Fibroblast of skin of right biceps (primary cell): ENCODE measurements around the gene DCUN1D4.
"Not testable (repeated sequence)": the region's sequence is repeated elsewhere in the genome, so short reads cannot be mapped to it uniquely, and the experiment has no call there.

ENCODE experiments used
- DNase-seq: peaks from one replicate; pipeline ENCODE4 v3.0.0-alpha.2; 2013

The DCUN1D4 gene

DNA sequence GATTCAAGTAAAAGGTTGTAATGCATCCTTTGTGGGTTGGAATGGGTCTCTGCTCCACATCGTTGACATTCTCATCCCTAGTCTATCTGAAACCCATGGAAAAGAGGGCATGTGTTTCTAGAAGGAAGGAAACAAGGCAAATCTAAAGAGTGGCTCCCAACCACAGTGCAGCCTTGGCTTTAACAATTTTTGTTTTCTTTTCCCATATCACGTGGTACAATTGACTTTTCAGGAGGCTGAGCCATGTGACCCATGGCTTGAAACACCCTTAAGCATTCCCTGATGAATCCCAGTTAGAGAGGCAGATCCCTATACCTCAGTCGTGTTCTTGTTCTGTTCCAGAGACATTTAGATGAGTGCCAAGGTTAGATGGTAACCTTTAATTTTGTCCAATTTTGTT lies 12.8 kb downstream of the DCUN1D4 start:
- no peak for DNase-seq

DNA sequence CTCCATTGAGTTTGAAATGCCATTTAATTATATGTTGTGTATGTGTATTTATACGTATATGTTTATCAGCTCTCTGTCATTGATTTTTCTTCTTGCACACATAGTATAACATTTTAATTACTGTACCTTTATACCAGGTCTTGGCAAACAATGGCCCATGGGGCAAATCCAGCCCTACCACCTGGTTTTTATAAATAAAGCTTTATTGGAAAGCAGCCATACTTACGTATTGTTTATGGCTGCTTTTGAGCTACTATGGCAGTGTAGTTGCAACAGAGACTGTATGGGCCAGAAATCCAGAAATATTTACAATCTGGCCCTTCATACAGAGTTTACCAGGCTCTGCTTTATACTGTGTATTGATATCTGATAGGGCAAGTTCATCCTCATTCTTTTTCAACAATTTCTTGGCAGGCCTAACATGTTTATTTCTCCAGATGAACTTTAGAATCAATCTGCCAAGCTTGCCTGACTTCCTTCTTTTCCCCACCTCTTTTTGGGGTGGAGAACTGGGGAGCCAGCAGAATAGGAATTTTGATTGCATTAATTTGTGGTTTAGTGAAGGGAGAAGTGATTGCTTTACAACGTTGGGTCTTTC lies 15.8 kb downstream of the DCUN1D4 start:
- no peak for DNase-seq

DNA sequence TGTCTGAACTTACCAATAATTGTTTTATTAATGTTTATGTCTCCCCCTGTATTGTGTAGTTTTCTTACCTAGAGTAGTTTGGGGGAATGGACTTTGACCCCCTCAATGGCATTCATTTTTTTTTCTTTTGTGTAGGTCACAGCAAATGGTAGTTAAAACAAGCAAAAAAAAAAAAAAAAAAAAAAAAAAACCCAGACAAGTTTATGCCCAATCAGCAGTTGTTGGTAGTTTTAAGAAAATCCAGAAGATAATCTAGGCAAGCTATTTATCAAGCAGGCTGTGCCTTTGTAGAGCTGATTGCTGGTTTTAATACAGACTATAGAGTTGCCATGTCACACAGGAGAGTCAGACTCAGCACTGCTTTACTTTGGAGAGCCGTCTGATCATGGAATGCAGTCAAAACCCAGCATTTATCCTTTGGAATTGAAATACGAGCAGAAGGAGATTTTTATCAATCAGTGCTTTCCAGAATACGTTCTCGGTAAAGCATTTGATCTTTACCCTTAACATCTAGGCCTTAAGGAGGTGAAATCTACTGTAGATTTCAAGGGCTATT lies 16.6 kb downstream of the DCUN1D4 start:
- DNase-seq, result no peak

DNA sequence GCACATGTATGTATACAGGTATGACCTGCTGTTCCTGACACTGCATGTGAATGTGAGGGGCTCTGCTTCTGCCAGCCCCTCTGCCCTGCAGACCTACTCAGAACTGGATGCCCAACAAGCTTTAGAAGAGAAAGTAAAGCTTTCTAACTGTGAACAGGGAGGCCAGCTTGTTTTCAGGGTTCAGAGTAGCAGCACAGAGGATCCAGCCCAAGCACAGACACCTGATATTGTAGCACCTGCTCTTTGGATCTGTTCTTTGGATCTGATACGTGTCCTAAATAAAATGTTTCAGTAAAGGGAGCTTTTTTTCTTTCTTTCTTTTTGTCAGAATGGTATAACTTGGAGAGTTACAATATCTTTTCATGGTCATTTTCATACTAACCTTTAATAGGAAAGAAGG lies 19.2 kb downstream of the DCUN1D4 start:
- no peak for DNase-seq

DNA sequence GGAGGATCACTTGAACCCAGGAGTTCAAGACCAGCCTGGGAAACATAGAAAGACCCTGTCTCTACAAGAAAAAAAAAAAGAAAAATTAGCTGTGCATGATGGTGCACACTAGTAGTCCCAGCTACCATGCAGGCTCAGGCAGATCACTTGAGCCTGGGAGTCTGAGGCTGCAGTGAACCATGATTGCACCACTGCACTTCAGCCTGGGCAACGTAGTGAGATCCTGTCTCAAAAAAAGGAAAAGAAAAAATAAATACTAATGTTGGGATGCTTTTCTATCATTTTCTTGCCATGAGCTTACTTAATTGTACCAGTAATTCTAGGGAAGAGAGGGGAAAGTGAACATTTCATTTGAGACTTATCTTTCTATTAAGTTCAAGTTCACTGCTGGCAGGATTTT lies 19.8 kb downstream of the DCUN1D4 start:
- DNase-seq, result no peak

DNA sequence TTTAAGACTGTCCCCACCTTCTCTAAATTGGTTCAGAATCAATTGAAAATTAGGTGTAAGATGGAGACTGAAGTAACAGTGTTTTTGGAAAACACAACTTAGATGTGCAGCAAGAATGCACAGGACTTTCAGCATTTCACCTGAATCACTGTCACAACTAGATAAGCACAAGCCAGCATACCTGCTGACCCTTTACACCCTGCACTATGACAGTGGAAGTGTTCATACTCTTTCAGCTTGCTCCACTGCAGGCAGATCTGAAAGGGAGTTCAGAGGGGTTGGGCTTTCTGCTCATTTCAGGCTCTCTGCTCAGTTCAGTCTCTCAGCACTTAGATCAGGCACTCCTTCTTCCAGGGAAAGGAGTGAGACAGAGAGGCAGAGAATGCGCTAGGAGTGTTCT lies 22.8 kb downstream of the DCUN1D4 start:
- DNase-seq, result no peak

DNA sequence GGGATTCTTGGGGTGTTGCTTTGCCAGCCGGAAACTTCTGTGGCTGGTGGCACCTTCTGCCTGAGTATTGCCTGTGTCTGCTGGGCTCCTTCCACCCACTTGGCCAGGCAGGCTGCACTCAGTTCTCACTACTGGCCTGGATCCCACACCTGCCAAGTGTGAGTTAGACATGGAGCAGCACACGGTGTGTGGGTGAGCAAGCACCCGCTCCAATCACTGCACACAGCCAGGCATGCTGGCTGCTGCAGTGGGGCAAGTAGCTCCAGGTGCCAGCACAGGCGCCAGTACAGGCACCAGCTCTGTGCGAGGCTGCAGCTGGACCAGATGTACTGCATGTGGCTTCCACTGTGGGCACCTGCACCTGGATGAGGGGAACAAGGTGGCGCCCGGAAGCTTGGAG lies 23.9 kb downstream of the DCUN1D4 start:
- DNase-seq, result no peak

DNA sequence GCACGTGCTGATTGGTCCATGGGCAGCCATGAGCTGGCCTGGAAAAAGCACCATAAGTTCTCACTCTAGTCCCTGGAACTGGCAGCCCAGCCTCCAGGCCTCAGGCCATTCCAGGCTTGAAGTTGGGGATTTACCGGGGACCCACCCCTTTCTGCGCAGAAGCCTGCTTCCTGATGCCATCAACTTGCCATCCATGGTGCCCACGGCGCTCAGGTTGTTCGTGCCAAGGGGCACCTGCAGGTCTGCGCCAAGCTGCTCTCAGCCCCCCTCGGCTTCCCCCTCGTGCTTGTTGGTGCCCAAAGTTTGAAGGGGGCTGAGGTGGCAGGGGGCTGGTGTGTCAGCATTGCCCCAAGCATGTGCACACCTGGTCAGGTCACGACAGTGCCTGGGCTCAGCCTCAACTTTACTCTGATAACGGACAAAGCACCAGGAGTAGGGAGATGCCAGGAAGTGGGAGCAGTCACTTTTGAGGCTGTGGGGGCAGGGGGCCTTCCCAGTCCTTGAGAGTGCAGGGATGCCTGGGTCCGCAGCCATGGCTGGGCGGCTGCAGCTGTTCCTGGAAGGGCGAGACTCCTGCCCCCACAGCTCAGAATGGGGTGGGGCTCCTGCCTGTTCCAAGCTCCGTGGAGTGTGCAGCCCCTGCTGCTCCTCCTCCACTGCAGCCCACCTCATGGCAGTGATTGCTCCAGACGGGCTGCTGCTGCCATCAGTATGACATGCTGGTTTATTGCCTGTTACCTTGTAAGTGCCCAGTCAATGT lies 24.9 kb downstream of the DCUN1D4 start:
- DNase-seq, result no peak

DNA sequence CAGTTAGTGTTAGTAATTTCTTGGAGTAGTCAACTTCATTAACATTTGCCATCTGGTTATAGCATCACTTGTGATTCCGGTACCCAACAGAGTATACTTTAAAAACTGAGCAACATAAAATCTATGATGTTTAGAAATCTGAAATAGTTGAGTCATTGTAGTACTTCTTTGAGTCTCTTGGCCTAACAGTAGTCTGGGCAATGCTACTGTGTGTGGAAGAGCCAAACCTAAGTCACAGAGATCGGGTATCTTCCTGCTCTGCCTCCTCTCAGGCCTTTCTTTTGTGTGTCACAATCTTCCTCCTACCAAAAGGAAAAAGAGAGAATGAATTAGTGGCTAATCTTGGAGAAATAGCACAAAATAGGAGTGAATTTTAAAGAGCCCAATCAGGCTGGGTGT lies 25.5 kb downstream of the DCUN1D4 start:
- DNase-seq, result no peak

DNA sequence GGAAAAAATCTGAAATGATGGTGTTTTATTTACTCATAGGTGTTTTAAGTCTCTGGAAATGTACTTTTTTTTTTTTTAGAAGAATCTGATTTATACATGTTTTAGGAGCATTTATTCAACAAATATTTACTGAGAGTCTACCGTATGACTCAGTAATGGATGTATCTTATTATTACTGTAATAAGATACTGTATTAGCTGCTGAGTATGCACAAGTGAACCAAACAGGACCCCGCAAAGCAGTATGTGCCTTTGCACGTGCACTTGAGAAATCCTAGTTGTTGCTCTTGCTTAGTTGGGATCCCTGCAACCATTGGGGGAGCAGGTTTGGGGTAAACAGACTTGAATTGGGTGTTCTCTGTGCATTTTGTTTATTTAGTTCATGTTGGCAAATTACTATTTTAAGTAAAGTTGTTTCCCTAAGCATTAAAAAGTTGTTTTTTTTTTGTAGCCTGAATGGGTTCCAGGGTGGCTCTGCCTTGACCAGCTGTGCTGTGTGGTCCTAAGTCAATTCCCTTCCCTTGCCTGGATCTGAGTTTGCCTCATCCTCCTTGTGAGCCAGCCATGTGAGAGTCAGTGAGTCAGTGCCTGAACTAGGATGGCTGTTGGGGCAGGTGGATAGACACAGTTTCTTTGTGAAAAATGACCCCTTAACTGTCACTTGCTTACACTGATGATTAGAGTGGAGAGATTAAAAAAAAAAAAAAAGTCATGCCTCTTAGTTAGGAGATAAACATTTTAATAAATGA lies 27.7 kb downstream of the DCUN1D4 start:
- no peak for DNase-seq

DNA sequence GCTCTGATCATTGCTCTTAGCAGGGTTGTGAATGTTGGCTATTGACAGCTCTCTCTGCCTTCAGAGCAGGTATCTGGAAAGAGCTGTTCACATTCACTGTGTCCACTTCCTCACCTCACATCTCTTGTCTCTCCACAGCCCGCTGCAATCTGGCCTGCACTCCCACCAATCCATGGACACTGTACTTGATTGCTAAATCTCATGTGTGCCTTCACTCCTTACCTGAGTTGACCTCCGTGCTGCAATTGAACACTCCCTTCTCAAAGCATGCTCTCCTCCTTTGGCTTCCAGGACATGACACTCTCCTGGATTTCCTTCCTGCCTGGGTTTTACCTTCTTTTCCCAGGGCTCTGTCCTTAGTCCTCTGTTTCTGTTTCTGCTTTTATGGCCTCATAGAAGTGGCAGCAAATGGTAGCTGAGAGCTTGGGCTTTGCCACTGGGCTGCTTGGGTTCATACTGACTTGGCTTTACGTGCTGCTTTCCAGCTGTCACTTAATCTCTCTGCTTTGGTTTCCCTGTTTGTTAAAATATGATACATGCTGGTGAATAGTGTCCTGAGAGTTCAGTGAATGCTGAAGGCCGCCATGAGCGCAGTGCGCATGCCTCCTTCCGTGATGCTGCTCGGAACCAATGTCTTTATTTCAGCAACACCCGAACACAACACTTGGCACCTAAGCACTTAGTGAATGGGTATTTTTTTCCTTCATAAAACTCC lies 29.5 kb downstream of the DCUN1D4 start:
- no peak for DNase-seq

DNA sequence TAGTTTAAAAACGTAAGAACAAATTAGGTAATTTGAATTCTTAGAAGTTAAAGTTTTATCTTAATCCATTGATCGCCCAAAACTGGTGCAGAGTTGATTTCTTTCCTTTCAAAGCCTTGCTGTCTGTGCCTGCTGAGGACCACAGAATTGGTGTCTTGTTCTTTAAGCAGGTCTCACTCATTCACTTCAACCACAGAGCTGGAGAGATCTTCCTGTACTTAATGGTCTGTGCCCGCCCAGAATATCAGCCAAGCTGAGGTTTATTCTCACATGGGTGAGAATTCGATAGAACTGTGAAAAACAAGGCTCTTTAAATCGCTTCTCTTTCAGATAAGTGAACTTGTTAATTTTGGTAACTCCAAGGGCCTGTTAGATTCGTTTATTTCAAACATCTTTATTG lies 31.6 kb downstream of the DCUN1D4 start:
- DNase-seq, result no peak

DNA sequence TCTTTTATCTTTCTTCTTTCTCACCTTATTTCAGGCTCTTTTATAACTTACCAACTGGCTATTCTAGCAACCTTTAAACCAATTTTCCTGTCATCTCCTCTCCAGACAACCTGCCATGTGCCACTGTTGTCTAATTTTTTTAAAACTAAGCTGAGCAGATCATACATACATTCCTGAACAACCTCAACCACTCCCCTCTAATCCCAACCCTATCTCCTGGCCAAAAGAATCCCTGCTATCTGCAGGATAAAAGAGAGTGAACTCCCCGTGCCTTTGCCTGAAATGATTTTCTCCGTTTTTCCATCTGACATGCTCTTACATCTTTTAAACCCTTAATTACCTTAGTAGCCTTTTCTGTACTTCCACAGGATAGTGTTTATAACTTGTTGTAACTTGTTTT lies 35.5 kb downstream of the DCUN1D4 start:
- DNase-seq, result no peak

DNA sequence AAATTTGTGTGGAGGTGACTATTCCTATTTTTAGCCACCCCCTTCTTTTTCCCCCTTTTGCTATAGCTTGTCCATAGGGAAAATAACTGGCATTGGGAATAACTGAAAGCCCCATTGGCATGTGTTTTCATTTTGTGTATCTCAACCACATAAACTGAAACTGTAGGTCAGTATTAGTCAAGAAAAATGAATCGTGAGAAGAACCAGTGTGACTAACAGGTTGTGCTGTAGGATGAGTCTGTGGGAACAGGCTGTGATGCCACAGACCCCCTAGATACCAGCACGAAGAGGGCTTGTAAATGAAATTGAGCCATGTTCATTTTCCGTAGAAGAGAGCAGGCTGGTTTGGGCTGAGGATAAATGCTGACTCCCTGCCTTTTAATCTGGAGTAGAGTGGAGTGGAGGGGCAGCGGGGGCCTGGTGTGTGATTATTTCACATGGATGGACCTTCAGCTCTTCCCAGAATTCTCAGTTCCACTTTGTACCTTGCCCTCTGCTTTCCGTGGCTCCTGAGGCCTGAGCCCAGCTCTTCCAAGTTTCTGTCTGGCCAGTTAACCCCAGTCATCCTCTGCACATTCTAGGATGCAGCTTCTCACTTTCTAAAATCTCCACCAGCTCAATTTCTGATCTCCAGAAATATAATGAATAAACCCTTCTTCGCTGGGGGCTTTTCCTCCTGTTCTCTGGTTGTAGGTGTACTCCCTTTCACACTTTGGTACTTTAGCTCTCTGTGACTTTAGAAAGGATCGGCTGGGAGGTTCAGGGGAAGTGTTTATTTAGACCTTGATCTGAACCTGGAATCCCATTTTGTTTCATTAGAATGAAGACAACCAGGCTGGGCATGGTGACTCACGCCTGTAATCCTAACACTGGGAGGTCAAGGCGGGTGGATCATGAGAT lies 37.3 kb downstream of the DCUN1D4 start:
- peak; percentile 8 for DNase-seq

DNA sequence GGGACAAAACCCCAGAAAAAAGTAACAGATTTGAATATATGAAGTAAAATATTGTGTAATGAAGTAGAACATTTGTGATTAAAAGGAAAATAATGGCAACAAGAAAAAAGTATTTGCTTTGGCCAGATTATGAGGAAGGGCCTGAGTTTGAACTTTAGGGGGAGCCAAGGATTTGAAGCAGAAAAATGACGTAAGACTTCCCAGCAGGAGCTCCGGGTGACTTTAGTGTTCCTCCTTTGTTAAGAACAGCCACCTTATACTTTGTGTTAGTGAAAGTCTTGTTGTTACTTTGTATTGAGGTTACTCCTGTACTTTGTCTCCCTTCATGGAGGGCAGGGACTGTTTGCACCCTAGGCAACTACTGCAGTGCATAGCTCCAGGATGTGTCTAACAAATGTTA lies 41.1 kb downstream of the DCUN1D4 start:
- no peak for DNase-seq

DNA sequence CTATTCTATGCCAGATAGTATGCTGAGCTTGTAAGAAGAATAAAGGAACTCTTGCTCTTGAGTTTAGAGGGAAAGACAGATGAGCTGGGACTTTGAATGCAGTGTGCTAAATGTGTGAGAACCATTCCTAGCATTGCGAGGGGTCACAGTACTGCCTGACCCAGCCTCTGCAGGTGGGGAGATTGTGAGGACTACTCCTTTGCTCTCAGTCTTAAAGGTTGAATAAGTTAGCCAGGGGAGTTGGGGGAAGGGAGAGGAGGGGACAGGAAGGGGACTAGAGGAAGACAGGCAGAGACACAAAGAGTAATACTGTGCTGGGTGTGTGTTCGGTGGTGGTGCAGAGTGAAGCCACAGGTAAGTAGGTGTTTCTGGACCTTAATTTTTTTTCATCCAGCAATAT lies 41.7 kb downstream of the DCUN1D4 start:
- DNase-seq, result no peak

DNA sequence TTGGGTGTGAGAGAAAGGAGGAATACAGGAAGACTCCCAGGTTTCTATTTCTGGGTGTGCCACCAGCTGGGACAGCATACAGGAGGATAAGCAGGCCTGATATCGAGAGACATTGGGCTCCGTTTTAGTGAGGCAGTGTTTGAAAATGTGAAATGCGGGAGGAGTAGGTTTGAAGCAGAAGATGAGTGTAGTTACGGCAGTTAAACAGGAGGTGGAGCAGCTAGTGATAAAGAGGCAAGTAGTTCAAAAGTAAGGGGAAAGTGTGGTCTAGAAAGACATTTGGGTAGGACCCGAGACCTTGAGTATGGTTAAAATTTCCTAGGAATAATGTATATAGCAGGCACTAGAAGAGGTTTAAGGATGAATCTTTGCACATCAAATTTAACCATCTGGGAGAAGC lies 42.4 kb downstream of the DCUN1D4 start:
- peak; percentile 5 for DNase-seq

DNA sequence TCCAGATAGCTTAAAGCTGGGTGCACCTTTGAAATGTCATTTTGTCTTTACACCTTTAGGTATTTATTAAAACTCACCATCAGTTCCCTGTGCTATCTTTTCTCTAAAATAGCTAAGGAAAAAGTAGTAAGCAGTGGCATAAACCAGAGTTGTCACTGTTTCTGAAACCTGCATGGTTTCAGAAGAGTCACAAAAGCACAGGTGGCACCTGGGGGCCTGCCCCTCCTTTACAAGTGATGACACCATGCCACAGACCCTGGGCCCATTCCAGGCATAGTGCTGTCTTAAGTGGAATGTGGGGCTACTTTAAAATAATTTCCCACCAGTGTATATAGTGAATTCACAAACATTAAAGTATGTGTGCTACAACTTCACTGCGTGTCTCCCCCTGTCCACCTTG lies 47.8 kb downstream of the DCUN1D4 start:
- DNase-seq, result no peak

DNA sequence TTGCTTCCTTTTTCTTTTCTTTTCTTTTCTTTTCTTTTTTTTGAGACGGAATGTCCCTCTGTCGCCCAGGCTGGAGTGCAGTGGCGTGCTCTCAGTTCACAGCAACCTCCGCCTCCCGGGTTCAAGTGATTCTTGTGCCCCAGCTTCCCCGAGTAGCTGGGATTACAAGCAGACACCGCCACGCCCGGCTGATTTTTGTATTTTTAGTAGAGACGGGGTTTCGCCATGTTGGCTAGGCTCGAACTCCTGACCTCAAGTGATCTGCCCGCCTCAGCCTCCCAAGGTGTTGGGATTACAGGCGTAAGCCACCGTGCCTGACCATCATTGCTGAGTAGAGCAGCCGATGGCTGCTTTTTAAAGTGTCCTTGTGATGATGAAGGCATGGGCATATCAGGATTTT lies 50.4 kb downstream of the DCUN1D4 start:
- not testable (repeated sequence) for DNase-seq

DNA sequence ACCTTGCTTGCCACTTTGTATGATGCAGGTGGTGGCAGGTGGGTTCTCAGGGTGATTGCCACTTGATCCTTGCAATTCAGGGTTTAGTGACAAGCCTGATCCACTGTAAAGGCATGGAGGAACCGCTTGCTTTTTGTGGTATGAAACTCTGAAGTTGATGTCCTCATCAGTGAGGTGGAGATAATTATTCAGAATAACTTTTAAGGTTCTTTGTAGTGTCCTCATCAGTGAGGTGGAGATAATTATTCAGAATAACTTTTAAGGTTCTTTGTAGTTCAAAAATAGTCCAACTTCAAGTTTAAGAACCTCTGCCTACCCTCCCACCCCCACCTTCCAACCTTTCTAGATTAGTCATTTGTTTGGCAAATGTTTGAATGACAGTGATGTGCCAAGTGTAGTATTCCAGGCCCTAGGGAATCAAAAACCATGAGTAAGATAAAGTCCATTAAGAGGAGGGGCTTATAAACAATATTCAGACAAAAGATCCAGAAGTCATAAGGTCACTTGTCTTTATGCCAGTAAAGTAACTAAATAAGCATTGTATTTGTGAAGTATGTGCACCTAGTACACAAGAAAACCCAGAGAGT lies 51.2 kb downstream of the DCUN1D4 start:
- DNase-seq, result peak; percentile 49

DNA sequence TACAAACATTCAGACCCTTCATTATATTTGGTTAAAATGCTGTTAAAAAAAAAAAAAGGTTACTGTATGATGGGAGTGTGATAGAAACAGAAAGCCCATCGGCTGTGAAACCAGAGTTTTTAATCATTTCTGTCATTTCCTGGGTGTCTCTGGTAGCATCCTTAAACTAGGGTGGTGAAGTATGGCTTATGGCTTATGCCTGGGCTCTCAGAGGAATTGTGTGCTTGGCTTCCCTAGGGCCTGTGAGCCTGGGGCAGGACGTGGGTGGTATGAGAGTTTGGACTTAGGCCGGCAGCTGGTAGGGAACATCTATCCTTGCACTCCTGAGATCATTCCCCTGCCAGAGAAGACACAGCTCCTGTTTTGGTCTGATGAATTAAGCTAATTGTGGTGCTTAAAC lies 52.2 kb downstream of the DCUN1D4 start:
- no peak for DNase-seq
